Stomach (tissue), 9 donors: ENCODE data around the gene MOV10L1. TPM values are rescaled to one million over a fixed set of nuclear protein-coding genes. Genes with fewer than 3 reads are reported as not detected.

ENCODE experiments used
- DNase-seq, 2 donors: peaks; one replicate each; pipeline versions ENCODE4 v3.0.0 to v3.0.0-alpha.2; 2013 to 2019
- H3K27ac ChIP-seq, 5 donors: fragments of 200-600 bp in 4 of 5; sonication (generic) in 4 of 5; one replicate each; pipeline ENCODE4 v1.5.1; 2013 to 2019; ENCODE audit warnings: mild to moderate bottlenecking in 1 of 5, moderate library complexity in 1 of 5
- H3K27me3 ChIP-seq, 3 donors: fragments of 200-600 bp; sonication (generic); one replicate each; pipeline ENCODE4 v1.5.1; 2017 to 2019; ENCODE audit warnings: mixed run types in 1 of 3
- H3K36me3 ChIP-seq, 4 donors: fragments of 200-600 bp; sonication (generic); 1 replicate in 3 of 4; 2 replicates in 1 of 4; pipeline ENCODE4 v1.5.1; 2016 to 2019
- H3K4me1 ChIP-seq, 4 donors: fragments of 200-600 bp; sonication (generic); one replicate each; pipeline ENCODE4 v1.5.1; 2016 to 2019
- H3K4me3 ChIP-seq, 4 donors: fragments of 200-600 bp; sonication (generic) in 3 of 4; one replicate each; pipeline ENCODE4 v1.5.1; 2016 to 2019; ENCODE audit warnings: mild to moderate bottlenecking in 1 of 4
- H3K9me3 ChIP-seq, 4 donors: fragments of 200-600 bp; sonication (generic); one replicate each; pipeline ENCODE4 v1.5.1; 2016 to 2019
- CTCF ChIP-seq, 7 experiments: fragments of 450-650 bp in 4 of 7; fragments of 200-600 bp in 3 of 7; sonication (generic) in 3 of 7; IDR thresholded peaks; one replicate each; pipeline ENCODE4 v1.5.1; 2016 to 2019; ENCODE audit warnings: antibody characterized with exemption in 7 of 7, control low read depth in 2 of 7, mild to moderate bottlenecking in 1 of 7
- EP300 ChIP-seq: sonication (generic); formaldehyde crosslinking; IDR thresholded peaks from one replicate; pipeline ENCODE4 v1.6.1; 2017; ENCODE audit warnings: antibody characterized with exemption
- POLR2A ChIP-seq, 4 donors: fragments of 450-650 bp; IDR thresholded peaks; one replicate each; pipeline ENCODE4 v1.6.1; 2016; ENCODE audit warnings: antibody characterized with exemption in 4 of 4, control low read depth in 2 of 4, mild to moderate bottlenecking in 1 of 4, moderate library complexity in 1 of 4
- POLR2AphosphoS5 ChIP-seq, 3 donors: sonication (generic); formaldehyde crosslinking; IDR thresholded peaks; one replicate each; pipeline ENCODE4 v1.6.1; 2016; ENCODE audit warnings: antibody characterized with exemption in 3 of 3
- WGBS, 5 donors: extraction: QIAGEN DNeasy Blood & Tissue Kit in 3 of 5; methylation state at CpG; one replicate each; pipeline versions ENCODE4 v1.1.5 to v1.1.7; 2013 to 2018; 5-methylcytosine and 5-hydroxymethylcytosine counted together
- intact Hi-C: fragments of 100-400 bp; cut with DNase I; formaldehyde crosslinking; loops from one replicate; pipeline ENCODE4 v1.15.1; 2023; ENCODE audit warnings: low total_unique reads
- polyA plus RNA-seq, 3 donors: library from polyadenylated mRNA; stranded (reverse); fragments of 200-250 nt; gene quantifications; one replicate each; pipeline ENCODE4 v1.2.3, GENCODE V29; 2013
- total RNA-seq, 5 donors: library from RNA; depleted of rRNA; stranded (reverse); fragments of >200 nt; gene quantifications; one replicate each; pipeline versions ENCODE4 v1.1.0 to v1.2.3, GENCODE V29; 2014 to 2016
- donor health status: healthy with polysubstance abuse.
- donor health status: Bipolar disorder and iron deficiency.
- donor health status: healthy.

The MOV10L1 gene
- total and polyA plus RNA-seq, 8 donors: 0.12 to 2.8 (median 0.46) TPM; not detected in 3

- H3K36me3 ChIP-seq: no peaks in the 10 kb centered on the region
- no peaks in the 10 kb centered on the region for H3K9me3 ChIP-seq
- no peak overlapping the region for H3K27ac ChIP-seq
- peaks cover 16 to 33% (median 30%) of the 10 kb centered on the region in 4 donors for H3K4me1 ChIP-seq
- H3K27me3 ChIP-seq: peaks cover 6 to 57% (median 8%) of the 10 kb centered on the region in 3 donors
- 61 to 77% (median 71%) methylated on average over 38 to 39 of the region's 39 CpGs for WGBS, 5 donors
- TF ChIP-seq EP300: no peak
- TF ChIP-seq POLR2A (IDR thresholded peaks at IDR 0.05): no peak
- TF ChIP-seq CTCF (IDR thresholded peaks at IDR 0.05): no peak
- TF ChIP-seq POLR2AphosphoS5 (IDR thresholded peaks at IDR 0.05): no peak
- H3K4me3 ChIP-seq: no peak overlapping the region
- DNase-seq: peak in 1 of 2 donors; percentile 14
- intact Hi-C loops: no loop called here
Observed at GRCh38 chr22:50179937-50180726, 90.3 kb downstream of the MOV10L1 start.

GRCh38 chr22:50180727-50181521 is 91.1 kb downstream of the MOV10L1 start:
- H3K27me3 ChIP-seq: peaks cover 6 to 49% (median 8%) of the 10 kb centered on the region in 3 donors
- no peak overlapping the region for H3K4me3 ChIP-seq
- no peak overlapping the region for H3K27ac ChIP-seq
- DNase-seq: no peak
- H3K4me1 ChIP-seq: peaks cover 19 to 37% (median 35%) of the 10 kb centered on the region in 4 donors
- H3K9me3 ChIP-seq: no peaks in the 10 kb centered on the region
- no peaks in the 10 kb centered on the region for H3K36me3 ChIP-seq
- intact Hi-C loops: no loop called here
- TF ChIP-seq POLR2A (IDR thresholded peaks at IDR 0.05): no peak
- no peak for TF ChIP-seq POLR2AphosphoS5 (IDR thresholded peaks at IDR 0.05)
- no peak for TF ChIP-seq CTCF (IDR thresholded peaks at IDR 0.05)
- TF ChIP-seq EP300: no peak
- 90 to 96% (median 94%) methylated on average over 21 to 27 of the region's 27 CpGs for WGBS, 5 donors

GRCh38 chr22:50182176-50183081 is 92.6 kb downstream of the MOV10L1 start:
- intact Hi-C loops: no loop called here
- peak in 1 of 2 donors; percentile 87 for DNase-seq
- Histone ChIP-seq H3K27me3 (peaks cover 6 to 34% (median 8%) of the 10 kb centered on the region in 3 donors), H3K27ac (peak overlapping the region in 4 of 5 donors; percentile 7 to 72 (median 20)), H3K4me1 (peaks cover 29 to 49% (median 47%) of the 10 kb centered on the region in 4 donors), H3K9me3 (no peaks in the 10 kb centered on the region), H3K4me3 (no peak overlapping the region), H3K36me3 (no peaks in the 10 kb centered on the region)
- TF ChIP-seq POLR2AphosphoS5 (IDR thresholded peaks at IDR 0.05): peak in 2 of 3 donors; percentile 4 to 30
- TF ChIP-seq POLR2A (IDR thresholded peaks at IDR 0.05): no peak
- no peak for TF ChIP-seq EP300
- TF ChIP-seq CTCF (IDR thresholded peaks at IDR 0.05): no peak
- WGBS, 5 donors: 61 to 67% (median 63%) methylated on average over 19 to 31 of the region's 31 CpGs
